GM19099 (cell line): ENCODE results near the gene CTNNA3.

ENCODE experiments used
- POLR2A ChIP-seq: IDR thresholded peaks from 3 replicates; pipeline ENCODE4 v1.6.1; 2011; ENCODE audit warnings: low read depth; ENCODE audit not compliant: insufficient read length; ENCODE audit errors: extremely low read depth

Gene CTNNA3

GRCh38 chr10:67477868-67478267 is 218.1 kb downstream of the CTNNA3 start:
- no peak for TF ChIP-seq POLR2A

GRCh38 chr10:67476201-67476600 is 219.8 kb downstream of the CTNNA3 start:
- TF ChIP-seq POLR2A, result no peak

- no peak for TF ChIP-seq POLR2A
These were observed 222.0 kb downstream of the CTNNA3 start for GRCh38 chr10:67473850-67474633.

GRCh38 chr10:67471022-67471421 is 225.0 kb downstream of the CTNNA3 start:
- TF ChIP-seq POLR2A, result no peak

GRCh38 chr10:67464278-67464677 is 231.7 kb downstream of the CTNNA3 start:
- no peak for TF ChIP-seq POLR2A

- TF ChIP-seq POLR2A, result no peak
These were observed 243.1 kb downstream of the CTNNA3 start for GRCh38 chr10:67452892-67453291.

GRCh38 chr10:67438605-67439304 is 257.2 kb downstream of the CTNNA3 start:
- TF ChIP-seq POLR2A, result no peak

GRCh38 chr10:67433276-67433675 is 262.7 kb downstream of the CTNNA3 start:
- TF ChIP-seq POLR2A, result no peak

GRCh38 chr10:67402620-67403019 is 293.4 kb downstream of the CTNNA3 start:
- TF ChIP-seq POLR2A, result no peak

- no peak for TF ChIP-seq POLR2A
These were observed 294.3 kb downstream of the CTNNA3 start for GRCh38 chr10:67401711-67402110.

GRCh38 chr10:67386260-67386659 is 309.7 kb downstream of the CTNNA3 start:
- no peak for TF ChIP-seq POLR2A

GRCh38 chr10:67385566-67385965 is 310.4 kb downstream of the CTNNA3 start:
- no peak for TF ChIP-seq POLR2A

GRCh38 chr10:67385089-67385488 is 310.9 kb downstream of the CTNNA3 start:
- TF ChIP-seq POLR2A, result no peak

GRCh38 chr10:67331121-67331910 is 364.7 kb downstream of the CTNNA3 start:
- TF ChIP-seq POLR2A, result no peak
